NCI-H82 (cell line): Measurements from ENCODE around the gene RHBDD1.
"Not testable (repeated sequence)": the region's sequence is repeated elsewhere in the genome, so short reads cannot be mapped to it uniquely, and the experiment has no call there.

Source experiments
- DNase-seq: peaks from one replicate; lab custom pipeline; 2025; lab: John Stamatoyannopoulos, UW

The RHBDD1 gene

GRCh38 chr2:226799976-226800940 lies 35.6 kb upstream of the RHBDD1 start:
- peak; percentile 39 for DNase-seq

GRCh38 chr2:226800941-226801784 lies 34.7 kb upstream of the RHBDD1 start:
- DNase-seq = peak; percentile 48

GRCh38 chr2:226802573-226802972 lies 33.3 kb upstream of the RHBDD1 start:
- DNase-seq = peak; percentile 88

- DNase-seq = no peak
These were observed 32.4 kb upstream of the RHBDD1 start for GRCh38 chr2:226803410-226803809.

GRCh38 chr2:226813148-226813701 lies 22.6 kb upstream of the RHBDD1 start:
- DNase-seq = peak; percentile 75

GRCh38 chr2:226818930-226819329 lies 16.9 kb upstream of the RHBDD1 start:
- no peak for DNase-seq

- DNase-seq = no peak
These were observed 10.8 kb upstream of the RHBDD1 start for GRCh38 chr2:226825056-226825455.

GRCh38 chr2:226828191-226828590 lies 7.7 kb upstream of the RHBDD1 start:
- DNase-seq = no peak

- no peak for DNase-seq
These were observed 5.9 kb upstream of the RHBDD1 start for GRCh38 chr2:226829721-226830631.

- DNase-seq = peak; percentile 17
These were observed 4.6 kb upstream of the RHBDD1 start for GRCh38 chr2:226831266-226831665.

- no peak for DNase-seq
These were observed 3.8 kb upstream of the RHBDD1 start for GRCh38 chr2:226832061-226832460.

- DNase-seq = peak; percentile 46
These were observed 974 bp upstream of the RHBDD1 start for GRCh38 chr2:226834880-226835279.

- DNase-seq = peak; percentile 82
These were observed 446 bp upstream of the RHBDD1 start for GRCh38 chr2:226835420-226835795.

GRCh38 chr2:226836548-226836885 lies 663 bp downstream of the RHBDD1 start:
- peak; percentile 70 for DNase-seq

- DNase-seq = peak; percentile 30
These were observed 1.5 kb downstream of the RHBDD1 start for GRCh38 chr2:226837334-226837733.

- DNase-seq = peak; percentile 45
These were observed 2.1 kb downstream of the RHBDD1 start for GRCh38 chr2:226837787-226838603.

GRCh38 chr2:226838722-226839121 lies 2.9 kb downstream of the RHBDD1 start:
- peak; percentile 6 for DNase-seq

GRCh38 chr2:226839161-226839560 lies 3.3 kb downstream of the RHBDD1 start:
- peak; percentile 70 for DNase-seq

GRCh38 chr2:226839951-226840350 lies 4.1 kb downstream of the RHBDD1 start:
- peak; percentile 87 for DNase-seq

GRCh38 chr2:226843001-226843400 lies 7.1 kb downstream of the RHBDD1 start:
- not testable (repeated sequence) for DNase-seq
